K562 (cell line): Measurements from ENCODE around the gene NOL4L. TPM values are rescaled to one million over a fixed set of nuclear protein-coding genes. Genes with fewer than 3 reads are reported as not detected.
A peak's percentile ranks its signal among the peaks of the same experiment; 100 is the strongest.

Experiments
- ATAC-seq: fragments of 200-7000 bp; cut with Tn5 transposase; 3 replicates; pipeline ENCODE4 v1.9.1; 2020; ENCODE audit warnings: moderate library complexity
- BruUV-seq: library from RNA; stranded (reverse); fragments of 400-500 nt; replicated peaks from 2 replicates; lab custom pipeline; 2021; lab: Mats Ljungman, UMichigan
- CTCF ChIA-PET: fragments of 300-600 bp; formaldehyde crosslinking; extraction: SDS; loops from one replicate; lab custom pipeline; 2021; ENCODE audit warnings: low intra/inter-chr PET ratio; lab: Yijun Ruan, JAX
- POLR2A ChIA-PET: fragments of 300-600, 350-650 bp; sonication (Branson Sonifier 250); formaldehyde crosslinking; extraction: SDS; loops from one replicate; lab custom pipeline; 2021; ENCODE audit warnings: antibody characterized with exemption, inconsistent platforms; lab: Yijun Ruan, JAX
- DNase-seq, 4 experiments: peaks; one replicate each; pipeline versions ENCODE4 v3.0.0 to v3.0.0-alpha.2; 2011 to 2018; ENCODE audit warnings: low spot score in 3 of 4, mixed read lengths in 3 of 4; ENCODE audit errors: extremely low read depth in 1 of 4
- FAIRE-seq: peaks from 2 replicates; lab custom pipeline; 2011; peaks lifted over from hg19 to GRCh38; lab: Jason Lieb, UNC
- H2AFZ ChIP-seq: 2 replicates; pipeline ENCODE4 v1.6.0; 2011; ENCODE audit warnings: low read depth, low read length, control low read depth, inconsistent platforms
- H3K27ac ChIP-seq: fragments of 200-600 bp; 3 replicates; pipeline ENCODE4 v1.8.0; 2011; ENCODE audit warnings: low read depth, mild to moderate bottlenecking, control low read depth, inconsistent platforms, low read length, moderate library complexity, mixed read lengths; ENCODE audit errors: extremely low read depth
- H3K27me3 ChIP-seq, 2 experiments: fragments of 300-600 bp in 1 of 2; 2 replicates in 1 of 2; 3 replicates in 1 of 2; pipeline versions ENCODE4 v1.6.0 to v1.8.0; 2011; ENCODE audit warnings: inconsistent platforms in 2 of 2, low read length in 2 of 2, mild to moderate bottlenecking in 1 of 2, mixed read lengths in 1 of 2, moderate library complexity in 1 of 2; ENCODE audit not compliant: control insufficient read depth in 2 of 2, insufficient read depth in 2 of 2
- H3K36me3 ChIP-seq: fragments of 300-600 bp; 3 replicates; pipeline ENCODE4 v1.8.0; 2011; ENCODE audit warnings: mild to moderate bottlenecking, low read length, inconsistent platforms; ENCODE audit not compliant: control insufficient read depth, insufficient read depth
- H3K4me1 ChIP-seq, 2 experiments: fragments of 200-600 bp in 1 of 2; replicated peaks in 1 of 2; 2 replicates in 1 of 2; 3 replicates in 1 of 2; pipeline versions ENCODE4 v1.5.1 to v1.8.0; 2011; ENCODE audit warnings: inconsistent platforms in 2 of 2, low read length in 2 of 2, mild to moderate bottlenecking in 1 of 2, mixed read lengths in 1 of 2, moderate library complexity in 1 of 2; ENCODE audit not compliant: control insufficient read depth in 2 of 2, insufficient read depth in 2 of 2
- H3K4me2 ChIP-seq: 2 replicates; pipeline ENCODE4 v1.6.1; 2011; ENCODE audit warnings: low read length, control low read depth, inconsistent platforms, mixed read lengths; ENCODE audit not compliant: insufficient read depth
- H3K4me3 ChIP-seq: fragments of 200-600 bp; sonication (generic), shearing (Covaris generic); 2 replicates; pipeline ENCODE4 v1.5.1; 2016; ENCODE audit warnings: control low read depth, inconsistent platforms
- H3K79me2 ChIP-seq: fragments of 200-600 bp; 3 replicates; pipeline ENCODE4 v1.8.0; 2011; ENCODE audit warnings: low read length, inconsistent platforms; ENCODE audit not compliant: control insufficient read depth, insufficient read depth
- H3K9ac ChIP-seq, 2 experiments: 2 replicates each; pipeline versions ENCODE4 v1.6.0 to v1.6.1; 2011; ENCODE audit warnings: low read depth in 2 of 2, low read length in 2 of 2, control low read depth in 1 of 2, inconsistent platforms in 1 of 2, mild to moderate bottlenecking in 1 of 2, mixed read lengths in 1 of 2; ENCODE audit not compliant: insufficient read depth in 1 of 2
- H3K9me1 ChIP-seq: one replicate; pipeline ENCODE4 v1.6.0; 2011; ENCODE audit warnings: inconsistent platforms, mild to moderate bottlenecking, low read length, moderate library complexity; ENCODE audit not compliant: control insufficient read depth, insufficient read depth
- H3K9me3 ChIP-seq: replicated peaks from 2 replicates; pipeline ENCODE4 v1.5.1; 2011; ENCODE audit warnings: low read depth, low read length, inconsistent platforms; ENCODE audit not compliant: control insufficient read depth, insufficient read depth
- H4K20me1 ChIP-seq: replicated peaks from 2 replicates; pipeline ENCODE4 v1.6.1; 2011; ENCODE audit warnings: low read length, inconsistent platforms, mixed read lengths; ENCODE audit not compliant: control insufficient read depth, insufficient read depth
- ATF2 ChIP-seq: sonication (generic); formaldehyde crosslinking; IDR thresholded peaks from 2 replicates; pipeline ENCODE4 v1.8.1; 2022; ENCODE audit warnings: missing genetic modification reagents
- CHAMP1 ChIP-seq: fragments of 450-650 bp; IDR thresholded peaks from 2 replicates; pipeline ENCODE4 v1.6.1; 2016; ENCODE audit warnings: mild to moderate bottlenecking
- HDAC1 ChIP-seq, 2 experiments: fragments of 450-650 bp; IDR thresholded peaks; 2 replicates each; pipeline ENCODE4 v1.6.1; 2016 to 2017; ENCODE audit warnings: inconsistent platforms in 1 of 2, mild to moderate bottlenecking in 1 of 2, moderate library complexity in 1 of 2
- POLR2AphosphoS5 ChIP-seq: IDR thresholded peaks from 2 replicates; pipeline ENCODE4 v1.6.1; 2011; ENCODE audit warnings: mild to moderate bottlenecking, low read depth, low read length, moderate library complexity; ENCODE audit not compliant: control insufficient read depth, insufficient read depth
- RAD51 ChIP-seq: fragments of 450-650 bp; IDR thresholded peaks from 2 replicates; pipeline ENCODE4 v1.7.1; 2016; ENCODE audit warnings: low read depth, mild to moderate bottlenecking, borderline replicate concordance
- TEAD4 ChIP-seq, 2 experiments: sonication (generic) in 1 of 2; formaldehyde crosslinking in 1 of 2; IDR thresholded peaks; 2 replicates each; pipeline versions ENCODE4 v1.6.1 to v1.8.0; 2012 to 2022; ENCODE audit warnings: borderline replicate concordance in 1 of 2, inconsistent platforms in 1 of 2, low read length in 1 of 2, mild to moderate bottlenecking in 1 of 2, missing genetic modification reagents in 1 of 2
- ZC3H11A ChIP-seq: IDR thresholded peaks from 2 replicates; pipeline ENCODE4 v1.6.1; 2012; ENCODE audit warnings: low read depth, low read length, improper control_type of control experiment
- ZMIZ1 ChIP-seq, 2 experiments: fragments of 150-350 bp in 1 of 2; IDR thresholded peaks; 2 replicates each; pipeline ENCODE4 v1.6.1; 2012 to 2016; ENCODE audit warnings: low read depth in 2 of 2, low read length in 2 of 2, mild to moderate bottlenecking in 1 of 2, moderate library complexity in 1 of 2
- ZNF134 ChIP-seq: fragments of 250-450 bp; sonication (Bioruptor Pico); conservative IDR thresholded peaks from 2 replicates; pipeline ENCODE4 v1.4.0; 2020
- WGBS: fragments of 100-300 bp; shearing (Covaris generic); methylation state at CpG from one replicate; pipeline ENCODE4 v1.1.6; 2016; ENCODE audit warnings: low coverage, mixed read lengths; ENCODE audit not compliant: insufficient coverage; ENCODE audit errors: missing lambda C conversion rate; 5-methylcytosine and 5-hydroxymethylcytosine counted together
- in situ Hi-C: fragments of 300-500 bp; cut with MboI; formaldehyde crosslinking; loops from 4 replicates; pipeline ENCODE4 v1.15.0; 2018; ENCODE audit warnings: inconsistent platforms, mixed read lengths
- intact Hi-C: fragments of 100-400 bp; cut with micrococcal nuclease; formaldehyde crosslinking; loops from 2 replicates; pipeline ENCODE4 v1.14.2; 2022
- polyA plus RNA-seq, 8 experiments: library from polyadenylated mRNA; depleted of rRNA in 4 of 8; stranded (reverse) in 5 of 8; unstranded in 3 of 8; fragments of >200 nt; fragmentation: Nextera tagmentation in 2 of 8; fragmentation: Illumina TruSeq in 1 of 8; extraction: Ambion mirVana in 2 of 8; extraction: Trizol in 1 of 8; gene quantifications; 2 replicates each; pipeline versions ENCODE4 v1.2.1 to v1.2.3, GENCODE V29; 2011 to 2014; ENCODE audit warnings: inconsistent platforms in 1 of 8, missing spikeins in 1 of 8
- total RNA-seq, 7 experiments: library from RNA; depleted of rRNA in 6 of 7; stranded (reverse); fragments of >200 nt in 6 of 7; fragmentation: Illumina TruSeq in 2 of 7; extraction: Trizol in 2 of 7; gene quantifications; 2 replicates each; pipeline versions ENCODE4 v1.2.1 to v1.2.3, GENCODE V29; 2011 to 2021; ENCODE audit warnings: low replicate concordance in 1 of 7
- TF ChIP-seq, protein P1 (sequence below), 2 experiments: fragments of 450-650 bp; conservative IDR thresholded peaks; 2 replicates each; pipeline ENCODE4 v1.6.1; 2017; ENCODE audit warnings: mild to moderate bottlenecking in 2 of 2, moderate library complexity in 2 of 2

NOL4L gene
- total and polyA plus RNA-seq, 9 of the 15 experiments (the other 6 are each of a cell fraction or from before 2014, with no cell fraction given), result 5.1 to 36.2 (median 13.6) TPM

DNA sequence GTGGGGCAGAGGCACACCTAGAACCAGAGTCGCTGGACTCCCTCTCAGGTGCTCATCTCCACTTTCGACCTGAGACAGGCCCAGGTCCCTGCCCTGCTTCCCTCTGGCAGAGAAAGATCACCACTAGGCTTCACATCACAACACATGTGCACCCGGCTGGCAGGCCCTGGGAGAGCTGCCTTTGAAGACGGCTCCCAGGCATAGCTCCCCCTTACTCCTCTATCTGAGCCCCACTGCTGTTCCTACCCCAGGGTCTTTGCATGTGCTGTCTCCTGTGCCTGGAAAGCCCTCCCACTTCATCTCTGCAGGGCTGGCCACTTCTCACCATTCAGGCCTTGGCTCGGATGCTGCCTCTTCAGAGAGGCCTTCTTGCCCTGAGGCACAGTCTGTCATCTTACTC, 89.2 kb downstream of the NOL4L start:
- in situ Hi-C loops (no loop called here), intact Hi-C loops (no loop called here)
- no peak overlapping the region for H3K27ac ChIP-seq
- H4K20me1 ChIP-seq, result no peaks in the 10 kb centered on the region
- peaks cover 10% of the 10 kb centered on the region; the same call in 1 of the 3 replicates for H3K79me2 ChIP-seq
- peaks cover 8 to 11% of the 10 kb centered on the region in 2 experiments; a peak in 4 of 5 replicates for H3K4me1 ChIP-seq
- ATAC-seq (no peak), FAIRE-seq (no peak), DNase-seq (no peak)
- H2AFZ ChIP-seq, result no peak overlapping the region
- no peak overlapping the region for H3K4me2 ChIP-seq
- no peaks in the 10 kb centered on the region for H3K9me3 ChIP-seq
- no peaks in the 10 kb centered on the region for H3K27me3 ChIP-seq
- 89% methylated on average over 5 of the region's 5 CpGs for WGBS
- no peak overlapping the region for H3K4me3 ChIP-seq
- TF ChIP-seq HDAC1 (IDR thresholded peaks at IDR 0.05) (no peak), CHAMP1 (no peak), ATF2 (CRISPR knock-in tag) (no peak), TEAD4 (IDR thresholded peaks at IDR 0.05; ENCODE audit: low read length) (no peak), TEAD4 (CRISPR knock-in tag; IDR thresholded peaks at IDR 0.05; ENCODE audit: borderline replicate concordance) (no peak), ZNF134 (no peak), ZMIZ1 (IDR thresholded peaks at IDR 0.05; ENCODE audit: low read depth in 2 of 2, low read length in 2 of 2) (no peak), RAD51 (no peak), ZC3H11A (no peak), POLR2AphosphoS5 (no peak)
- TF ChIP-seq, protein P1, sequence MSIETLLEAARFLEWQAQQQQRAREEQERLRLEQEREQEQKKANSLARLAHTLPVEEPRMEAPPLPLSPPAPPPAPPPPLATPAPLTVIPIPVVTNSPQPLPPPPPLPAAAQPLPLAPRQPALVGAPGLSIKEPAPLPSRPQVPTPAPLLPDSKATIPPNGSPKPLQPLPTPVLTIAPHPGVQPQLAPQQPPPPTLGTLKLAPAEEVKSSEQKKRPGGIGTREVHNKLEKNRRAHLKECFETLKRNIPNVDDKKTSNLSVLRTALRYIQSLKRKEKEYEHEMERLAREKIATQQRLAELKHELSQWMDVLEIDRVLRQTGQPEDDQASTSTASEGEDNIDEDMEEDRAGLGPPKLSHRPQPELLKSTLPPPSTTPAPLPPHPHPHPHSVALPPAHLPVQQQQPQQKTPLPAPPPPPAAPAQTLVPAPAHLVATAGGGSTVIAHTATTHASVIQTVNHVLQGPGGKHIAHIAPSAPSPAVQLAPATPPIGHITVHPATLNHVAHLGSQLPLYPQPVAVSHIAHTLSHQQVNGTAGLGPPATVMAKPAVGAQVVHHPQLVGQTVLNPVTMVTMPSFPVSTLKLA (conservative IDR thresholded peaks at IDR 0.05), result no peak
- CTCF ChIA-PET, result no interaction called here
- H3K36me3 ChIP-seq, result peaks cover 44% of the 10 kb centered on the region
- no TSS peak for BruUV-seq
- H3K9me1 ChIP-seq, result no peaks in the 10 kb centered on the region
- POLR2A ChIA-PET, result interaction anchor here (0.7 to 1.4 kb wide), 2 partner anchors 10 to 60 kb away, joined by 4 to 5 read pairs; no protein-coding TSS in a partner anchor
- 0 out of 4 replicates have a peak overlapping the region, but pooled peaks of 1 of the 2 experiments have one; percentile 10 for H3K9ac ChIP-seq
